Bone marrow (tissue), 2 donors: ENCODE results near the gene ADNP.

Source experiments
- DNase-seq, 2 donors: peaks; one replicate each; lab custom pipeline; 2025; lab: John Stamatoyannopoulos, UW

The ADNP gene

GRCh38 chr20:50932016-50932485, 814 bp upstream of the ADNP start:
- DNase-seq = no peak

GRCh38 chr20:50930976-50931305, 296 bp downstream of the ADNP start:
- DNase-seq = no peak

- no peak for DNase-seq
Observed at GRCh38 chr20:50930139-50930975, 880 bp downstream of the ADNP start.

- DNase-seq = peak; percentile 40 to 91
Observed at GRCh38 chr20:50929299-50930138, 1.7 kb downstream of the ADNP start.

- no peak for DNase-seq
Observed at GRCh38 chr20:50928469-50928868, 2.8 kb downstream of the ADNP start.

GRCh38 chr20:50926530-50926929, 4.7 kb downstream of the ADNP start:
- DNase-seq = no peak

GRCh38 chr20:50924261-50924920, 6.8 kb downstream of the ADNP start:
- no peak for DNase-seq

GRCh38 chr20:50921803-50922501, 9.3 kb downstream of the ADNP start:
- no peak for DNase-seq

GRCh38 chr20:50920997-50921396, 10.2 kb downstream of the ADNP start:
- DNase-seq = no peak

GRCh38 chr20:50919567-50919966, 11.7 kb downstream of the ADNP start:
- no peak for DNase-seq

GRCh38 chr20:50918403-50918802, 12.8 kb downstream of the ADNP start:
- DNase-seq = no peak

- DNase-seq = no peak
Observed at GRCh38 chr20:50916934-50917333, 14.3 kb downstream of the ADNP start.

- no peak for DNase-seq
Observed at GRCh38 chr20:50916257-50916656, 15.0 kb downstream of the ADNP start.

- no peak for DNase-seq
Observed at GRCh38 chr20:50915424-50915823, 15.8 kb downstream of the ADNP start.

- peak in 1 of 2 donors; percentile 6 for DNase-seq
Observed at GRCh38 chr20:50913690-50914375, 17.4 kb downstream of the ADNP start.

- no peak for DNase-seq
Observed at GRCh38 chr20:50911716-50912115, 19.5 kb downstream of the ADNP start.

- no peak for DNase-seq
Observed at GRCh38 chr20:50911030-50911429, 20.2 kb downstream of the ADNP start.

- DNase-seq = no peak
Observed at GRCh38 chr20:50909413-50909812, 21.8 kb downstream of the ADNP start.

GRCh38 chr20:50904067-50904570, 27.1 kb downstream of the ADNP start:
- no peak for DNase-seq

GRCh38 chr20:50903353-50904051, 27.7 kb downstream of the ADNP start:
- DNase-seq = no peak

GRCh38 chr20:50901301-50901700, 29.9 kb downstream of the ADNP start:
- no peak for DNase-seq
